Ishikawa (cell line): ENCODE measurements around the gene GAB1.

Experiments
- CEBPB ChIP-seq: IDR thresholded peaks from 2 replicates; pipeline ENCODE4 v1.6.1; 2012
- RAD21 ChIP-seq: IDR thresholded peaks from 2 replicates; pipeline ENCODE4 v1.6.1; 2012; ENCODE audit warnings: low read depth
- TAF1 ChIP-seq: IDR thresholded peaks from 2 replicates; pipeline ENCODE4 v1.6.1; 2012; ENCODE audit warnings: low read depth, mild to moderate bottlenecking
- YY1 ChIP-seq: IDR thresholded peaks from 2 replicates; pipeline ENCODE4 v1.6.1; 2012; ENCODE audit warnings: low read depth
- TF ChIP-seq, protein P1 (sequence below): IDR thresholded peaks from 2 replicates; pipeline ENCODE4 v1.6.1; 2012; ENCODE audit warnings: low read depth, mild to moderate bottlenecking

DNA sequence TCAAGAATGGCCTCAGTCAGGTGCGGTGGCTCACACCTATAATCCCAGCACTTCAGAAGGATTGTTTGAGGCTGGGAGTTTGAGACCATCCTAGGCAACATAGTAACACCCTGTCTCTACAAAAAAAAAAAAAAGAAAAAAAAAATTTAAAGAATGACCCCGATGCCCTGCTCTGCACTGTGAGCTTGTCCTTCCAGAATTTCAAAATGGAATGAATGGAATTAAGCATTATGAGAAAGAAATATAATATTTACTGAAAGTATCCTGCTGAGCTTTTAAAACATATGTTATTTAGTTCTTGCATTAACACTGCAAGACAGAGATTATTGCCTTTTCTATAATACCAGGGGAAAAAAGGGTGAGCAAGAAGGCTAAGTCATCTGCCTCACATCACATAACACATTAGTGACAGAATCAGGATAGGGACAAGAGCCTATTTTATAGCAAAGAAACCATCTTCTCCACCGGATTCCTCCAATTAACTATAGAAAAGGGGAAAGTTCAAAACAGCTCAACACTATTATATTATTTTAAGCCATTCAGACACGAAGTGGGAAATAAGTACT is 41.9 kb upstream of the GAB1 start:
- TF ChIP-seq RAD21 (no peak), YY1 (no peak), TAF1 (no peak), CEBPB (no peak)
- TF ChIP-seq, protein P1, sequence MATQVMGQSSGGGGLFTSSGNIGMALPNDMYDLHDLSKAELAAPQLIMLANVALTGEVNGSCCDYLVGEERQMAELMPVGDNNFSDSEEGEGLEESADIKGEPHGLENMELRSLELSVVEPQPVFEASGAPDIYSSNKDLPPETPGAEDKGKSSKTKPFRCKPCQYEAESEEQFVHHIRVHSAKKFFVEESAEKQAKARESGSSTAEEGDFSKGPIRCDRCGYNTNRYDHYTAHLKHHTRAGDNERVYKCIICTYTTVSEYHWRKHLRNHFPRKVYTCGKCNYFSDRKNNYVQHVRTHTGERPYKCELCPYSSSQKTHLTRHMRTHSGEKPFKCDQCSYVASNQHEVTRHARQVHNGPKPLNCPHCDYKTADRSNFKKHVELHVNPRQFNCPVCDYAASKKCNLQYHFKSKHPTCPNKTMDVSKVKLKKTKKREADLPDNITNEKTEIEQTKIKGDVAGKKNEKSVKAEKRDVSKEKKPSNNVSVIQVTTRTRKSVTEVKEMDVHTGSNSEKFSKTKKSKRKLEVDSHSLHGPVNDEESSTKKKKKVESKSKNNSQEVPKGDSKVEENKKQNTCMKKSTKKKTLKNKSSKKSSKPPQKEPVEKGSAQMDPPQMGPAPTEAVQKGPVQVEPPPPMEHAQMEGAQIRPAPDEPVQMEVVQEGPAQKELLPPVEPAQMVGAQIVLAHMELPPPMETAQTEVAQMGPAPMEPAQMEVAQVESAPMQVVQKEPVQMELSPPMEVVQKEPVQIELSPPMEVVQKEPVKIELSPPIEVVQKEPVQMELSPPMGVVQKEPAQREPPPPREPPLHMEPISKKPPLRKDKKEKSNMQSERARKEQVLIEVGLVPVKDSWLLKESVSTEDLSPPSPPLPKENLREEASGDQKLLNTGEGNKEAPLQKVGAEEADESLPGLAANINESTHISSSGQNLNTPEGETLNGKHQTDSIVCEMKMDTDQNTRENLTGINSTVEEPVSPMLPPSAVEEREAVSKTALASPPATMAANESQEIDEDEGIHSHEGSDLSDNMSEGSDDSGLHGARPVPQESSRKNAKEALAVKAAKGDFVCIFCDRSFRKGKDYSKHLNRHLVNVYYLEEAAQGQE, result no peak
